ENCODE measurements around the gene DEFB123. TPM values are rescaled to one million over a fixed set of nuclear protein-coding genes. Genes with fewer than 3 reads are reported as not detected.

DEFB123 gene, protein sequence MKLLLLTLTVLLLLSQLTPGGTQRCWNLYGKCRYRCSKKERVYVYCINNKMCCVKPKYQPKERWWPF
- not detected for polyA plus RNA-seq

DNA sequence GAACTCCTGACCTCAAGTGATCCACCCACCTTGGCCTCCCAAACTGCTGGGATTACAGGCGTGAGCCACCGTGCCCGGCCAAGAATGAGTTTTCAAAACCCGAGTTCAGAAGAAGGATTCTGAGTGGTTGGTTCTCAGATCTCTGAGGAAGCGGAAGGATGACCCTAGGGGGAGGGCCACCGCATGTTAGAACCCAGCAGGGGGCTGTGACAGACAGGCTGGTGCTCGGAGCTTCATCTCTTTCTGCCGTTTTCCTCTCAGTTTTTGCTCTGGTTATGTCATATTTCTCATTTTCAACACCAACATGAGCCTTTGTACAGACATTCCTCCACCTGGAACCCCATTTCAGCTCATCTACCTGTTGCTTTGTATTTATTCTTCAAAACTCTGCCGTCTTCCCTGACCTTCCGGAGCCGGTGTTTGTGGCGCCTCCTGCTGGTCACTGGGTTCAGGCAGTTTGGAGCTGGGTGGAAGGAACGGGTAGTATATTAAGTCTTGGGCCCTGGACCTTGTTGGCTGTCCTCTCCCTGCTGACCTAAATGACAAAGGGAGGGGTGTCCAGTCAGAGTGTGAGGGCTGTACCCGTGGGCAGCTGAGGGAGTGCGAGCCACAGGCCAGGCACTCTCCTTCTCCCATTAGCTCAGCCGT lies at the start of gene DEFB123:
Gene DEFB123 (plus strand): TSS at position 621 of the 648 bp plus-strand sequence. CDS start 67 bp downstream, outside the sequence.
- H3K4me3 ChIP-seq (ENCODE audit: low read depth in 1 of 2, low read length in 2 of 2), result no peak within 1 kb of the TSS
- H3K4me1 ChIP-seq (ENCODE audit: control insufficient read depth in 2 of 2, insufficient read depth in 2 of 2, low read length in 1 of 2), result no peaks in the 10 kb centered on the region
- no peaks in the 10 kb centered on the region for H3K27me3 ChIP-seq (ENCODE audit: control insufficient read depth in 1 of 2, insufficient read depth in 2 of 2, low read length in 2 of 2)
- 74 to 78% methylated on average over 16 of the region's 16 CpGs for WGBS, 2 donors
- H3K36me3 ChIP-seq (ENCODE audit: control insufficient read depth in 2 of 2, insufficient read depth in 2 of 2, low read length in 1 of 2), result no peaks in the 10 kb centered on the region
- no peaks in the 10 kb centered on the region for H3K9me3 ChIP-seq (ENCODE audit: control insufficient read depth in 2 of 2, insufficient read depth in 1 of 2, low read depth in 1 of 2, low read length in 1 of 2)
- H3K27ac ChIP-seq (ENCODE audit: low read depth in 2 of 2, low read length in 1 of 2), result no peak within 1 kb of the TSS

DNA sequence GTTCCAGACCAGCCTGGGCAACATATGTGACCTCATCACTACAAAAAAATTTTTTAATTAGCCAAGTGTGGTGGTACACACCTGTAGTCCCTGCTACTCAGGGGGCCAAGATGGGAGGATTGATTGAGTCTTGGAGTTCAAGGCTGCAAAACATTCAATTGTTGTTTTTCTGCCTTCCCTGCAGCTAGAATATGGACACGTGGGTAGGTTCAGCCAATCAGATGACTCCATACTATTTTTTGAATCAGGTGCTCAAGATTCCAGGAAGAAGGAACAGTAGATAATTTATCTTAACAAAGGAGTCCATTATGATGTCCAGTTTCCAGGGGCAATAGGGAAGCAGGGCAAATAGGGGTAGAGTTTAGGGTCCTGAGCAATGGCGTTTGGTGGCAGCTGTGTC lies 47.6 kb upstream of the DEFB123 start:
- Histone ChIP-seq H3K27ac (ENCODE audit: low read depth in 2 of 2, low read length in 1 of 2) (no peak overlapping the region), H3K36me3 (ENCODE audit: control insufficient read depth in 2 of 2, insufficient read depth in 2 of 2, low read length in 1 of 2) (no peaks in the 10 kb centered on the region), H3K9me3 (ENCODE audit: control insufficient read depth in 2 of 2, insufficient read depth in 1 of 2, low read depth in 1 of 2, low read length in 1 of 2) (no peaks in the 10 kb centered on the region), H3K4me1 (ENCODE audit: control insufficient read depth in 2 of 2, insufficient read depth in 2 of 2, low read length in 1 of 2) (no peaks in the 10 kb centered on the region), H3K4me3 (ENCODE audit: low read depth in 1 of 2, low read length in 2 of 2) (no peak overlapping the region), H3K27me3 (ENCODE audit: control insufficient read depth in 1 of 2, insufficient read depth in 2 of 2, low read length in 2 of 2) (no peaks in the 10 kb centered on the region)
- 67 to 75% methylated on average over 2 of the region's 2 CpGs for WGBS, 2 donors

DNA sequence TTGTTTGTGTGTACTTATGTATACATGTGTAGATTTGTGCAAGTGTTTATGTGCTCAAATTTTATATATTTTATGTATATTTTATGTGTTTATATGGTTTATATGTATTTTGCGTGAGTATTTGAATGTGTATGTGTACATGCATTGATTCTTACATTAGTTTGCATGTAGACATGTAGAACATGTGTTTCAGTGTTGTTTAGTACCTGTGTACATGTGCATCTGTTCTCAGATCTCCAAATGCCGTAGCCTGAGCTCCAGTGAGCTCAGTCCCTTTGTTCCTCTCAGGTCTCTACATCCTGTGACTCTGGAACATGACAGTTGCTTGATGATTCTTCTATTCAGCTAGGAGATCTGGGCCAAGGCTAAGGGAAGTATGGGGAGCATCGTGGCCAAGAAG lies 45.5 kb upstream of the DEFB123 start:
- WGBS, 2 donors, result 41 to 45% methylated on average over 3 of the region's 3 CpGs
- Histone ChIP-seq H3K4me3 (ENCODE audit: low read depth in 1 of 2, low read length in 2 of 2) (no peak overlapping the region), H3K4me1 (ENCODE audit: control insufficient read depth in 2 of 2, insufficient read depth in 2 of 2, low read length in 1 of 2) (no peaks in the 10 kb centered on the region), H3K9me3 (ENCODE audit: control insufficient read depth in 2 of 2, insufficient read depth in 1 of 2, low read depth in 1 of 2, low read length in 1 of 2) (no peaks in the 10 kb centered on the region), H3K27me3 (ENCODE audit: control insufficient read depth in 1 of 2, insufficient read depth in 2 of 2, low read length in 2 of 2) (no peaks in the 10 kb centered on the region), H3K36me3 (ENCODE audit: control insufficient read depth in 2 of 2, insufficient read depth in 2 of 2, low read length in 1 of 2) (no peaks in the 10 kb centered on the region), H3K27ac (ENCODE audit: low read depth in 2 of 2, low read length in 1 of 2) (no peak overlapping the region)

DNA sequence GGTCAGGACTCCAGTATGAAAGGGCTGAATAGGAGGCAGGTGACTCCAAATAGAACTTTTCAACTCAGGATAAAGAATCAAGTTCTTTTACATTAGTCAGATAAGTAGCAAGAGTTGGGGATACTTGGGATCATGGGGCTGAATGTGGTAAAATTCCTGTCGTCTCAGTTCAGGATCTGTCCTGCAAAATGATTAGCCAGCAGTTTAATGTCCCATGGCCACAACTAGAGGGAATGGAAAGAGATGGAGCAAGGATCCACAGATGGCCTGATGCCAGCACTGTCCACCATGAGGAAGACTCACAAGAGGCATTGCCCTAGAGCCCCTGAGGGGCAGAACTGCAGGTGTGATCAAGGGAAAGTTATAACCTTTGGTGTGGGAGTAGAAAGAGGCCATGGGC lies 36.5 kb upstream of the DEFB123 start:
- Histone ChIP-seq H3K9me3 (ENCODE audit: control insufficient read depth in 2 of 2, insufficient read depth in 1 of 2, low read depth in 1 of 2, low read length in 1 of 2) (no peaks in the 10 kb centered on the region), H3K4me1 (ENCODE audit: control insufficient read depth in 2 of 2, insufficient read depth in 2 of 2, low read length in 1 of 2) (no peaks in the 10 kb centered on the region), H3K4me3 (ENCODE audit: low read depth in 1 of 2, low read length in 2 of 2) (no peak overlapping the region), H3K36me3 (ENCODE audit: control insufficient read depth in 2 of 2, insufficient read depth in 2 of 2, low read length in 1 of 2) (no peaks in the 10 kb centered on the region), H3K27me3 (ENCODE audit: control insufficient read depth in 1 of 2, insufficient read depth in 2 of 2, low read length in 2 of 2) (no peaks in the 10 kb centered on the region), H3K27ac (ENCODE audit: low read depth in 2 of 2, low read length in 1 of 2) (no peak overlapping the region)
- WGBS, 2 donors, result 37 to 54% methylated on average over 1 of the region's 1 CpG

DNA sequence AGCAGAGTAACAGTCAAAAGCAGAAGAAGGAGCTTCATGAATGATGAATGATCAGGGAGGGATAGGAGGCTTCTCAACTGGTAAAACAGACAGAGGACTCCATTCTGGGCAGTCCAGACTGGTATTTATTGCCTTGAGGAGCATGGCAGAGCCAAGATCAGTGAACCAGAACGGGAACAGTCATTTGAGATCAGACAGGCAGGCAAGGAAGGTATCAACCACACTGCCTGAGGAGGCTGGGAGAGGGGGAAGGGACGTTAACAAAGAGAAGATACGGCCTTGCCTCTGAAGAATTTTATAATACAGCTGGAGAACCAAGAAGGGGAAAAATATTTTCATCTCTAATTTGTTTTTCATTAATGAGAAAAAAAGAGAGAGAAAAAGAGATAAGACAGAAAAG lies 34.3 kb upstream of the DEFB123 start, which contains the start of gene DEFB121:
Gene DEFB121 (minus strand): TSS at position 101 of the 400 bp plus-strand sequence. CDS start 63 bp downstream, at position 38.
- Histone ChIP-seq H3K4me3 (ENCODE audit: low read depth in 1 of 2, low read length in 2 of 2) (no peak within 1 kb of the TSS), H3K9me3 (ENCODE audit: control insufficient read depth in 2 of 2, insufficient read depth in 1 of 2, low read depth in 1 of 2, low read length in 1 of 2) (no peaks in the 10 kb centered on the region), H3K4me1 (ENCODE audit: control insufficient read depth in 2 of 2, insufficient read depth in 2 of 2, low read length in 1 of 2) (no peaks in the 10 kb centered on the region), H3K36me3 (ENCODE audit: control insufficient read depth in 2 of 2, insufficient read depth in 2 of 2, low read length in 1 of 2) (no peaks in the 10 kb centered on the region), H3K27me3 (ENCODE audit: control insufficient read depth in 1 of 2, insufficient read depth in 2 of 2, low read length in 2 of 2) (no peaks in the 10 kb centered on the region), H3K27ac (ENCODE audit: low read depth in 2 of 2, low read length in 1 of 2) (no peak within 1 kb of the TSS)
- WGBS, 2 donors, result 25 to 43% methylated on average over 3 of the region's 3 CpGs

DNA sequence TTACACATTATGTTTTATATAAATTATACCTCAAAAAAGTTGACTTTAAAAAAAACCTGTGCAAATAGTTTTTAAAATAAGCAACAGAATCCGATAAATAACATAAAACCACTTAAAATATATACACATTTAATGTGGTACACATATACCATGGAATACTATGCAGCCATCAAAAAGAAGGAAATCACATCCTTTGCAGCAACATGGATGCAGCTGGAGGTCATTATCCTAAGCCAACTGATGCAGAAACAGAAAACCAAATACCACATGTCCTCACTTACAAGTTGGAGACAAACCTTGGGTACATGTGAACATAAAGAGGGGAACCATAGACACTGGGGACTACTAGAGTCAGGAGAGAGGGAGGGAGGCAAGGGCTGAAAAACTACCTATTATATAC lies 30.4 kb upstream of the DEFB123 start:
- Histone ChIP-seq H3K4me1 (ENCODE audit: control insufficient read depth in 2 of 2, insufficient read depth in 2 of 2, low read length in 1 of 2) (no peaks in the 10 kb centered on the region), H3K27ac (ENCODE audit: low read depth in 2 of 2, low read length in 1 of 2) (no peak overlapping the region), H3K4me3 (ENCODE audit: low read depth in 1 of 2, low read length in 2 of 2) (no peak overlapping the region), H3K36me3 (ENCODE audit: control insufficient read depth in 2 of 2, insufficient read depth in 2 of 2, low read length in 1 of 2) (no peaks in the 10 kb centered on the region), H3K9me3 (ENCODE audit: control insufficient read depth in 2 of 2, insufficient read depth in 1 of 2, low read depth in 1 of 2, low read length in 1 of 2) (no peaks in the 10 kb centered on the region), H3K27me3 (ENCODE audit: control insufficient read depth in 1 of 2, insufficient read depth in 2 of 2, low read length in 2 of 2) (no peaks in the 10 kb centered on the region)
- WGBS, 2 donors, result 39 to 42% methylated on average over 1 of the region's 1 CpG

DNA sequence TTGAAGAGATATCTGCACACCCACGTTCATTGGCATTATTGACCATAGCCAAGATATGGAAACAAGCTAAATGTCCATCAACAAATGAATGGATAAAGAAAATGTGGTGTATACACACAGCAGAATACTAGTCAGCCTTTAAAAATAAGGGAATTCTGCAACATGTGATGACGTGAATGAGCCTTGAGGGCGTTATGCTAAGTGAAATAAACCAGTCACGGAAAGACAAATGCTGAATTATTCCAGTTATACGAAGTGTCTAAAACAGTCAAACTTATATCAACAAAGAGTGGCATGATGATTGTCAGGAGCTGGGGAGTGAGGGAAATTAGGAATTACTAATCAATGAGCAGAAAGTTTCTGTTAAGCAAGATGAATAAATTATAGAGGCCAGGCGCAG lies 26.1 kb upstream of the DEFB123 start:
- Histone ChIP-seq H3K4me1 (ENCODE audit: control insufficient read depth in 2 of 2, insufficient read depth in 2 of 2, low read length in 1 of 2) (no peaks in the 10 kb centered on the region), H3K4me3 (ENCODE audit: low read depth in 1 of 2, low read length in 2 of 2) (no peak overlapping the region), H3K27me3 (ENCODE audit: control insufficient read depth in 1 of 2, insufficient read depth in 2 of 2, low read length in 2 of 2) (no peaks in the 10 kb centered on the region), H3K9me3 (ENCODE audit: control insufficient read depth in 2 of 2, insufficient read depth in 1 of 2, low read depth in 1 of 2, low read length in 1 of 2) (no peaks in the 10 kb centered on the region), H3K27ac (ENCODE audit: low read depth in 2 of 2, low read length in 1 of 2) (no peak overlapping the region), H3K36me3 (ENCODE audit: control insufficient read depth in 2 of 2, insufficient read depth in 2 of 2, low read length in 1 of 2) (no peaks in the 10 kb centered on the region)
- WGBS, 2 donors, result 60 to 64% methylated on average over 6 of the region's 6 CpGs

DNA sequence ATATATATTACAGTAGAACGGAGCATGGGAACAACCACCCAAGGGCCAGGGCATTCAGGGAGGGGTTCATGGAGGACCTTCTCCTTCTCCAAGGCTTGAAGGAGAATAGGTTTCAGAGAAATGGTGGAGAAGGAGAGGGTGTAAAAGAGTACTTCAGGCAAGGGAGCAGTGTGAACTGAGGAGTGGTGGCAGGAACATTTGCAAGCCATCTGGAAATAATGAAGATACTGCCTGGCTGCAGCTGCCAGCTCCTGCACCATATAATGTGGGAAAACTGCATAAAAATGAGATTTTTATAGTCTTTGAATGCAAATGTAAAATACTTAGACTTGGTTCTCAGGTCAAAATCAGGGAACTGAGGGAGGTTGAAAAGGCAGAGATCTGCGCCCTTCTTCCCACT lies 24.8 kb upstream of the DEFB123 start:
- WGBS, 2 donors, result 89 to 91% methylated on average over 2 of the region's 2 CpGs
- Histone ChIP-seq H3K27ac (ENCODE audit: low read depth in 2 of 2, low read length in 1 of 2) (no peak overlapping the region), H3K27me3 (ENCODE audit: control insufficient read depth in 1 of 2, insufficient read depth in 2 of 2, low read length in 2 of 2) (no peaks in the 10 kb centered on the region), H3K36me3 (ENCODE audit: control insufficient read depth in 2 of 2, insufficient read depth in 2 of 2, low read length in 1 of 2) (no peaks in the 10 kb centered on the region), H3K9me3 (ENCODE audit: control insufficient read depth in 2 of 2, insufficient read depth in 1 of 2, low read depth in 1 of 2, low read length in 1 of 2) (no peaks in the 10 kb centered on the region), H3K4me1 (ENCODE audit: control insufficient read depth in 2 of 2, insufficient read depth in 2 of 2, low read length in 1 of 2) (no peaks in the 10 kb centered on the region), H3K4me3 (ENCODE audit: low read depth in 1 of 2, low read length in 2 of 2) (no peak overlapping the region)

DNA sequence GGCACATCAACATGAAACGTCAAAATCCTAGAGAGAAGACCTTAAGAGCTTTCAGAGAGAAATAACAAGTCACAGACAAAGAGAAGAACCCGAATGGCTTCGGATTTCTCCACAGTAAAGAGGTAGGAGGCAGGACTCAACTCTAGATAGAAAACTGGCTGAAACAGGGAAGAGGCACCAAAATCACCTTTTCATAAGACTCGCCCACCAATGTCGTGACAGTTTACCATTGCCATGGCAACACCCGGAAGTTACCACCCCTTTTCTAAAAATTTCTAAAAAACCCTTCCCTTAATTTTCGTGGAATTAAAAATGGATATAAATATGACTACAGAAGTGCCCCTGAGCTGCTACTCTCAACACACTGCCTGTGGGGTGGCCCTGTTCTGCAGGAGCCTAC lies 22.1 kb upstream of the DEFB123 start:
- 81 to 85% methylated on average over 7 of the region's 7 CpGs for WGBS, 2 donors
- Histone ChIP-seq H3K4me3 (ENCODE audit: low read depth in 1 of 2, low read length in 2 of 2) (no peak overlapping the region), H3K4me1 (ENCODE audit: control insufficient read depth in 2 of 2, insufficient read depth in 2 of 2, low read length in 1 of 2) (no peaks in the 10 kb centered on the region), H3K36me3 (ENCODE audit: control insufficient read depth in 2 of 2, insufficient read depth in 2 of 2, low read length in 1 of 2) (no peaks in the 10 kb centered on the region), H3K27ac (ENCODE audit: low read depth in 2 of 2, low read length in 1 of 2) (no peak overlapping the region), H3K9me3 (ENCODE audit: control insufficient read depth in 2 of 2, insufficient read depth in 1 of 2, low read depth in 1 of 2, low read length in 1 of 2) (no peaks in the 10 kb centered on the region), H3K27me3 (ENCODE audit: control insufficient read depth in 1 of 2, insufficient read depth in 2 of 2, low read length in 2 of 2) (no peaks in the 10 kb centered on the region)

DNA sequence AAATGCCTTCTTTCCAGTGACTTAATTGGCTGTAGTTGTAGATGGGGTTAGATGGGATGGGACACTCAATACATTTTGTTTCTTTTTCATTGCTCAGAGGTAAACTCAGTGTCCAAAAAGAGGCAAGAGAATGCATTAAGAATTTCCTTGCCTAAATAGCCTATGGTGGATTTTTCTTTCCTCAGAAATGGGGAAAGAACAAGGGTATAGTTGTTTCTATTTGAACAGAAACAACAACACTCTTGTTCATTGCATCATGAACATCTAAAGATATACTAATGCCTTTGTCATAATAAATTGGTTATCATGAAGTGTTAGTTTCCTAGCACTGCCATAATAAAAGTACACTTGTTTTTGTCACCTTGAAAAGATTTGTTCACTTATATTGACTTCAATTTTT lies 14.6 kb upstream of the DEFB123 start:
- Histone ChIP-seq H3K9me3 (ENCODE audit: control insufficient read depth in 2 of 2, insufficient read depth in 1 of 2, low read depth in 1 of 2, low read length in 1 of 2) (no peaks in the 10 kb centered on the region), H3K4me3 (ENCODE audit: low read depth in 1 of 2, low read length in 2 of 2) (no peak overlapping the region)

More for the DNA sequence above, 14.6 kb upstream of the DEFB123 start:
- Histone ChIP-seq H3K27me3 (ENCODE audit: control insufficient read depth in 1 of 2, insufficient read depth in 2 of 2, low read length in 2 of 2) (no peaks in the 10 kb centered on the region), H3K27ac (ENCODE audit: low read depth in 2 of 2, low read length in 1 of 2) (no peak overlapping the region), H3K4me1 (ENCODE audit: control insufficient read depth in 2 of 2, insufficient read depth in 2 of 2, low read length in 1 of 2) (no peaks in the 10 kb centered on the region), H3K36me3 (ENCODE audit: control insufficient read depth in 2 of 2, insufficient read depth in 2 of 2, low read length in 1 of 2) (no peaks in the 10 kb centered on the region)

Measured in esophagus (tissue), 2 donors.